HG02571 (cell line): ENCODE results near the gene SKIL.
"Not testable (repeated sequence)": the region's sequence is repeated elsewhere in the genome, so short reads cannot be mapped to it uniquely, and the experiment has no call there.

Experiments used
- ATAC-seq: cut with Tn5 transposase; IDR thresholded peaks from one replicate; pipeline ENCODE4 v1.9.1; 2021; ENCODE audit warnings: mild to moderate bottlenecking, moderate library complexity; ENCODE audit not compliant: unreplicated experiment

SKIL gene, protein sequence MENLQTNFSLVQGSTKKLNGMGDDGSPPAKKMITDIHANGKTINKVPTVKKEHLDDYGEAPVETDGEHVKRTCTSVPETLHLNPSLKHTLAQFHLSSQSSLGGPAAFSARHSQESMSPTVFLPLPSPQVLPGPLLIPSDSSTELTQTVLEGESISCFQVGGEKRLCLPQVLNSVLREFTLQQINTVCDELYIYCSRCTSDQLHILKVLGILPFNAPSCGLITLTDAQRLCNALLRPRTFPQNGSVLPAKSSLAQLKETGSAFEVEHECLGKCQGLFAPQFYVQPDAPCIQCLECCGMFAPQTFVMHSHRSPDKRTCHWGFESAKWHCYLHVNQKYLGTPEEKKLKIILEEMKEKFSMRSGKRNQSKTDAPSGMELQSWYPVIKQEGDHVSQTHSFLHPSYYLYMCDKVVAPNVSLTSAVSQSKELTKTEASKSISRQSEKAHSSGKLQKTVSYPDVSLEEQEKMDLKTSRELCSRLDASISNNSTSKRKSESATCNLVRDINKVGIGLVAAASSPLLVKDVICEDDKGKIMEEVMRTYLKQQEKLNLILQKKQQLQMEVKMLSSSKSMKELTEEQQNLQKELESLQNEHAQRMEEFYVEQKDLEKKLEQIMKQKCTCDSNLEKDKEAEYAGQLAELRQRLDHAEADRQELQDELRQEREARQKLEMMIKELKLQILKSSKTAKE

DNA sequence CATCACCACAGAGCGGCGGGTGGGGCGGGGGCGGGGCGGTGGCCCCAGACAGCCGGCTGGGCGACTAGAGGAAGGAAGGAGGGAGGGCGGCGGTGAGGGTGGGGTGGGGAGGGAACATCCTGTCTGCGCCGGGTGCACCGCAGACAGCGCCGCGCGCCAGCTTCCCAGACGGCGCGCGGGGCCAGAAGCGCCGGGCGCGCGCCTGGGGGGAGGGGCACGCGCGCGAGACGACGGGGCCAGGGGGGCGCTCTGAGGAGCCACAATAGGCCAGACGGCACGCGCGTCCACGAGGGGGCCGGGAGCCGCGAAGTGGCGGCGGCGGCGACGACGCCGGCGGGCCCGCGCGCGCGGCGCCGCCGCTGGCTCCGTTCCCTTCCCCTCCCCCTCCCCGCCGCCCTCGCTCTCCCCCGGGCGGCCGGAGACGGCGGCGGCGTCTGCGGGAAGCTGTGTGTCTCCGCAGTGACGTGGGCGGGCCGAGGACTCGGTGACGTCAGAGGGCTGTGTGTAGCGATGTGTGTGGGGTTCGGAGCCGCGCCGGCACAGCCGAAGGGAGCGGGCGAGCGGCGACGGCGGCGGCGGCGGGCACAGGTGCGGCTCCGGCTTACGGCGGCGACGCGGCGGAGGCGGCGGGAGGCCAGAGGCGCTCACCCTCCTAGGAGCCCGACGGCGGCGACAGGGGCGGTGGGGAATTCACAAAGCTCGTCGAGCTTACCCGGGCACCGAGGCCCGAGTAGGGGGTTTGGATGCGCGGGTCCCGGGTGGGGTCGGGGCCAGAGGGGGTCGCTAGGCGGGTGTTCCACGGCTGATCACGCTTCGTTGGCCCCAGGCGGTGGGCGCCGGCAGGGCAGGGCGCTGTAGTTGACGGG lies at the start of gene SKIL:
SKIL (plus strand) TSS at position 540 of the 866 bp plus-strand sequence. CDS start 2,617 bp downstream, outside the sequence.
- peak; percentile 51 for ATAC-seq

- ATAC-seq: no peak
Measured at GRCh38 chr3:170309046-170309445, 48.5 kb upstream of the SKIL start.

- ATAC-seq: no peak
Measured at GRCh38 chr3:170317954-170318353, 39.6 kb upstream of the SKIL start.

- ATAC-seq: no peak
Measured at GRCh38 chr3:170320461-170321121, 36.9 kb upstream of the SKIL start.

DNA sequence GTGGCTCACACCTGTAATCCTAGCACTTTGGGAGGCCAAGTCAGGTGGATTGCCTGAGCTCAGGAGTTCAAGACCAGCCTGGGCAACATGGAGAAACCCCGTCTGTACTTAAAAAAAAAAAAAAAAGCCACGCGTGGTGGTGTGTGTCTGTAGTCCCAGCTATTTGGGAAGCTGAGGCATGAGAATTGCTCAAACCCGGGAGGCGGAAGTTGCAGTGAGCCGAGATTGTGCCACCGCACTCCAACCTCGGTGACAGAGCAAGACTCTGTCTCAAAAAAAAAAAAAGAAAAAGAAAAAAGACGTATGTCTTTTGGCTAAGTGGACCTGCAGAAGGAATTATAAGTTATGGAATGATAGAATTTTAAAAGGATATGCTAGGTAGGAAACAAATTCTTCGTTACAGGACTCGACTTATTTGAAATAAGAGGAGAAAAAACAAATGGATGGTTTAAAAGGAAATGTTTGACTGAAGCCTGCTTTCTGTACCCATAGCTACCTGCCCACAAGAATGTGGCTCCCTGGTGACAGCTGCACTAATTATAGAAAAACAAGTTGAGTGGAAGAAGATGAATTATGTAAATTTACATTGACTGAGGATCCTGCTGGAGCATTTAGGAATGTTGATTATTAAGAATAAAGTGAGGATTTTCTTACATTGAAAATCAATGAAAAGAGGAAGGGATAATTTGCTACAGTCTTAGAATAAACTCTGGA lies 36.0 kb upstream of the SKIL start:
- ATAC-seq: no peak

GRCh38 chr3:170322566-170323269 lies 34.8 kb upstream of the SKIL start:
- no peak for ATAC-seq

- no peak for ATAC-seq
Measured at GRCh38 chr3:170323331-170323730, 34.2 kb upstream of the SKIL start.

- no peak for ATAC-seq
Measured at GRCh38 chr3:170324962-170325361, 32.6 kb upstream of the SKIL start.

GRCh38 chr3:170327040-170327808 lies 30.3 kb upstream of the SKIL start:
- ATAC-seq: no peak

DNA sequence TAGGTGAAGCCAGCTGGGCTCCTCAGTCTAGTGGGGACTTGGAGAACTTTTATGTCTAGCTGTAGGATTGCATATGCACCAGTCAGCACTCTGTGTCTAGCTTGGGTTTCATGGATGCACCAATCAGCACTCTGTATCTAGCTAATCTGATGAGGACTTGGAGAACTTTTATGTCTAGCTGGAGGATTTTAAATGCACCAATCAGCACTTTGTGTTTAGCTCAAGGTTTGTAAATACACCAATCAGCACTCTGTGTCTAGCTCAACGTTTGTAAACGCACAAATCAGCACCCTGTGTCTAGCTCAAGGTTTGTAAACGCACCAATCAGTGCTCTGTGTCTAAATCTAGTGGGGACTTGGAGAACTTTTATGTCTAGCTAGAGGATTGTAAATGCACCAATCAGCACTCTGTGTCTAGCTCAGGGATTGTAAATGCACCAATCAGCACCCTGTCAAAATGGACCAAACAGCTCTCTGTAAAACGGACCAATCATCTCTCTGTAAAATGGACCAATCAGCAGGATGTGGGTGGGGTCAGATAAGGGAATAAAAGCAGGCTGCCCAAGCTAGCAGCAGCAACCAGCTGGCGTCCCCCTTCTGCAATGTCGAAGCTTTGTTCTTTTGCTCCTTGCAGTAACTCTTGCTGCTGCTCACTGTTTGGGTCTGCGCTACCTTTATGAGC lies 29.5 kb upstream of the SKIL start:
- not testable (repeated sequence) for ATAC-seq

DNA sequence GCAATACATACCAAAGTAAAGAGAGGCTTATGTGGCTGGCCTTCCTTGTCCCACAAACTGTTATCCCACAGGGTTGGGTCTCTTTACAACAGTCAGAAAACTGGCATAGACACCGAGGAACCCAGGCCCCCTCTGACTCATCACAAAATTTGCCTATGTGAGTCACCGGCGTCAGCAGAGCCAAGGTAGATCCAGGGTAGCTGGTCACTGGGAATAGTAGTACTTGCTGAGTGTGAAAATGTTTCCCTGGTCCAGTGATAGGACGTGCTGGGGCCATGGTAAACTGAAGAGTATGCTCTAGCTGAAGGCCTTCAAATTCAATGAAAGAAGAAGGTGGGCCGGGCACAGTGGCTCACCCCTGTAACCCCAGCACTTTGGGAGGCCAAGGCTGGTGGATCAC lies 27.1 kb upstream of the SKIL start:
- ATAC-seq: no peak

DNA sequence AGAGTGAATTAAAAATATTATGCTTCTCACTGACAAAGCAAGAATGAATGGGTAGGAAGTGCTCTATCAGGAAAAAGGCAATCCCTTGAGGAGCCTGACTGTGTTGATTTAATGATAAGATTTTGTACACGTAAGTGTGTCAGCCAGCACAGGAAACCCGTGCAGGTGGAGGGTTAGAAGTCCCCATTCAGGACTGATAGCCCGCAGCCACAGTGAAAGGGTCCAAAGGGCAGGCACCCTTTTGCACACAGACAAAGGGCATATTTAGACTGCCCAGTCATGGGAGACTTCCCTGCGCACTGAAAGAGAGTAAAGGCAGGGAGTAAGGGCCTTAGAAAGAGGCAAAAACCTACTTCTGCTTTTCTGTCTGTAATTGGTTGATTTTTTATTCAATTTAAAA lies 26.4 kb upstream of the SKIL start:
- no peak for ATAC-seq

DNA sequence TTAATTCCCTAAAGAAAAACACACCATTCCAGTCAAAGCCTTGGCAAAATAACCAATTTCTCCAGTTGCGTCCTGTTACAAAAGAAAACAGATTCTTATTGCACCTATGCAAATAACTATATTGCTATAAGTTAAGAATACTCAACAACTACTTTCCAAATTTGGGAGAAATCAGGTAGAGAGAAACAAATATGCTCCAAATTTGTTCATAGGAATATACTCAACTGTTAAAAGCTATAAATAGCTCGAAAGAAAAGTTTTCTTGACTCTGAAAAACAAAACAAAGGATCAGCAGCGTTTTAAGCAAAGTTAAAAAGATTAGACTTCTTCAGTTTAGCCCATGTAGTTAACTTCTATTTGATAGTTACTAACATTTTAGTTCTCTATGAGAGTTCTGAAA lies 20.1 kb upstream of the SKIL start:
- ATAC-seq: no peak

- no peak for ATAC-seq
Measured at GRCh38 chr3:170338690-170339340, 18.7 kb upstream of the SKIL start.

DNA sequence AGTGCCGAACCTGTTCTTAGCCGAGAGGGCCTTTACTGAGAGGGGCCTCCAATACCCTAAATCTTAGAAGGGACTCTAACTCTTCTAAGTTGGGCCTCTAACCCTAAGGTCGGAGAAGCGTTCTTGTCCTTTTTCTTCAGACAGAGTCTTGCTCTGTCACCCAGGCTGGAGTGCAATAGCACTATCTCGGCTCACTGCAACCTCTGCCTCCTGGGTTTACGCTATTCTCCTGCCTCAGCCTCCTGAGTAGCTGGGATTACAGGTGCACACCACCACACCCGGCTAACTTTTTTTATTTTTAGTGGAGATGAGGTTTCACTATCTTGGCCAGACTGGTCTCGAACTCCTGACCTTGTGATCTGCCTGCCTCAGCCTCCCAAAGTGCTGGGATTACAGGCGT lies 15.2 kb upstream of the SKIL start:
- ATAC-seq: not testable (repeated sequence)

- ATAC-seq: not testable (repeated sequence)
Measured at GRCh38 chr3:170343859-170344258, 13.7 kb upstream of the SKIL start.

DNA sequence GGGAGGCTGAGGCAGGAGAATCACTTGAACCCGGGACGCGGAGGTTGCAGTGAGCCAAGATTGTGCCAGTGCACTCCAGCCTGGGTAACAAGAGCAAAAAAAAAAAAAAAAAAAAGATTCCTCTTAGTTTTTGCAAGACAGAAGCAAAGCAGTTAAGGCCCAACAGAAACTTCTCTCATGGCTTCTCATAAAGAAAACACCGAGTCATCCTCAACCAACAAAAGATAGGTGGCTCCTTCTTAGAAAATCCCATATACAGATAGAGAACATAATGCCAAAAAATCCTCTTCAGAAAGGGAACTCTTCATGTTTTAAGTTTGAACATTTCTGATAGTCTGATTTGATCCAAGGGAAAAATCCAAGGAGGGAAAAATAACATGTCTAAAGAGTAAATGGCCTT lies 12.5 kb upstream of the SKIL start:
- ATAC-seq: no peak
